HT1080 (cell line): Measurements from ENCODE around the gene CDC40. TPM values are rescaled to one million over a fixed set of nuclear protein-coding genes. Genes with fewer than 3 reads are reported as not detected.
"Not testable (repeated sequence)": the region's sequence is repeated elsewhere in the genome, so short reads cannot be mapped to it uniquely, and the experiment has no call there.

Source experiments
- DNase-seq: peaks from one replicate; pipeline ENCODE4 v3.0.0-alpha.2; 2015; ENCODE audit warnings: low read depth
- total RNA-seq: library from RNA; depleted of rRNA; stranded (reverse); fragments of >200 nt; shearing (Covaris generic); gene quantifications from 2 replicates; pipeline ENCODE4 v1.2.3, GENCODE V29; 2014; rRNA removed

The CDC40 gene
- total RNA-seq, 1 experiment from 2014 or later = 20.2 TPM

GRCh38 chr6:110269623-110270022 is 89.4 kb downstream of the CDC40 start:
- DNase-seq = no peak

- peak; percentile 2 for DNase-seq
Measured at GRCh38 chr6:110270165-110270564, 89.9 kb downstream of the CDC40 start.

GRCh38 chr6:110271732-110272022 is 91.5 kb downstream of the CDC40 start:
- no peak for DNase-seq

GRCh38 chr6:110272781-110273180 is 92.6 kb downstream of the CDC40 start:
- DNase-seq = not testable (repeated sequence)

- no peak for DNase-seq
Measured at GRCh38 chr6:110277100-110277665, 97.0 kb downstream of the CDC40 start.

Other genes starting within 250 kb of the CDC40 start
- gene GPR6, start 202.1 kb upstream of the CDC40 start, total RNA-seq = not detected in 2 replicates
- gene WASF1, start 757 bp upstream of the CDC40 start, total RNA-seq = 12.1 and 14.2 TPM in 2 replicates
- not detected in 2 replicates for gene METTL24, start 177.9 kb downstream of the CDC40 start, total RNA-seq
- gene DDO, start 235.1 kb downstream of the CDC40 start, total RNA-seq = 0.67 and 2.1 TPM in 2 replicates